ENCODE measurements around the gene STK36. TPM values are rescaled to one million over a fixed set of nuclear protein-coding genes. Genes with fewer than 3 reads are reported as not detected.

The STK36 gene
- total and polyA plus RNA-seq, 2 donors (not counting 3 experiments of a cell fraction or from before 2014, with no cell fraction given): 40.9 to 65.2 TPM

GRCh38 chr2:218694405-218695145, 22.7 kb downstream of the STK36 start:
- Histone ChIP-seq H3K79me2 (ENCODE audit: control insufficient read depth, insufficient read depth, low read length) (no peaks in the 10 kb centered on the region), H3K27ac (ENCODE audit: insufficient read depth, low read depth, low read length) (no peak overlapping the region), H3K9me3 (replicated peaks; ENCODE audit: control insufficient read depth, insufficient read depth, low read length) (no peaks in the 10 kb centered on the region), H3K36me3 (ENCODE audit: control insufficient read depth in 2 of 2, extremely low read depth in 1 of 2, insufficient read depth in 2 of 2, low read length in 2 of 2) (peaks cover 7 to 16% of the 10 kb centered on the region in 2 experiments), H3K4me3 (replicated peaks in 1 of 3; ENCODE audit: insufficient read depth in 1 of 3, low read depth in 1 of 3, low read length in 3 of 3) (no peak overlapping the region), H3K9me1 (replicated peaks; ENCODE audit: control insufficient read depth, extremely low read depth, insufficient read depth, low read length) (no peaks in the 10 kb centered on the region), H2AFZ (ENCODE audit: low read depth, low read length) (no peak overlapping the region), H3K4me1 (ENCODE audit: control insufficient read depth, extremely low read depth, insufficient read depth, low read length) (no peaks in the 10 kb centered on the region), H3K27me3 (ENCODE audit: control insufficient read depth in 2 of 2, insufficient read depth in 2 of 2, low read length in 2 of 2) (no peaks in the 10 kb centered on the region), H4K20me1 (replicated peaks; ENCODE audit: control insufficient read depth, extremely low read depth, insufficient read depth, low read length) (no peaks in the 10 kb centered on the region), H3K9ac (replicated peaks; ENCODE audit: extremely low read depth, insufficient read depth, low read length) (no peak overlapping the region), H3K4me2 (ENCODE audit: insufficient read depth, low read length) (no peak overlapping the region)
- POLR2A ChIA-PET: no interaction called here
- CTCF ChIA-PET: interaction anchor here (2.1 kb wide), 1 partner anchor 153 kb away, joined by 15 read pairs; no protein-coding TSS in a partner anchor
- intact Hi-C loops (cut with micrococcal nuclease): no loop called here
- dilution Hi-C loops (cut with MboI; ENCODE audit: extremely low pct_ligation_motif_present, low sequenced_read_pairs): no loop called here
- peak; percentile 69 for FAIRE-seq
- DNase-seq (ENCODE audit: low read depth, low spot score): no peak
- no TSS peak for BruUV-seq (replicated peaks)
- TF ChIP-seq POLR2AphosphoS5 (IDR thresholded peaks at IDR 0.05; ENCODE audit: insufficient read depth, low read depth, low read length): no peak
- no peak for TF ChIP-seq MAX (IDR thresholded peaks at IDR 0.05; ENCODE audit: insufficient read depth, insufficient read length)
- no peak for TF ChIP-seq EZH2 (IDR thresholded peaks at IDR 0.05; ENCODE audit: borderline replicate concordance, low read depth, low read length, severe bottlenecking)
- TF ChIP-seq CTCF (IDR thresholded peaks at IDR 0.05; ENCODE audit: extremely low read depth in 1 of 2, insufficient read depth in 1 of 2, low read depth in 1 of 2, low read length in 2 of 2): no peak
- TF ChIP-seq FOS (IDR thresholded peaks at IDR 0.05; ENCODE audit: borderline replicate concordance, insufficient read depth, low read length): no peak
- TF ChIP-seq POLR2A (IDR thresholded peaks at IDR 0.05; ENCODE audit: low read depth, low read length): no peak
- no peak for TF ChIP-seq GATA2 (IDR thresholded peaks at IDR 0.05; ENCODE audit: insufficient read depth, insufficient read length, low read depth, low read length)
- TF ChIP-seq MYC (IDR thresholded peaks at IDR 0.05; ENCODE audit: low read depth, low read length): no peak
- TF ChIP-seq JUN (IDR thresholded peaks at IDR 0.05; ENCODE audit: borderline replicate concordance, insufficient read depth, insufficient read length, low read depth): no peak
